GM21723 (cell line): Measurements from ENCODE around the gene SLC28A1.
"Not testable (repeated sequence)": the region's sequence is repeated elsewhere in the genome, so short reads cannot be mapped to it uniquely, and the experiment has no call there.

Experiments
- ATAC-seq: cut with Tn5 transposase; IDR thresholded peaks from one replicate; pipeline ENCODE4 v1.9.1; 2021; ENCODE audit warnings: mild to moderate bottlenecking, moderate library complexity; ENCODE audit not compliant: unreplicated experiment

Gene SLC28A1

GRCh38 chr15:84883916-84884781 lies at the start of gene SLC28A1:
TSS of gene SLC28A1 (plus strand) at chr15:84884662. CDS start at chr15:84887761, 3,099 bp downstream.
- ATAC-seq: no peak

- ATAC-seq: no peak
These were observed 49.5 kb upstream of the SLC28A1 start for GRCh38 chr15:84834969-84835368.

DNA sequence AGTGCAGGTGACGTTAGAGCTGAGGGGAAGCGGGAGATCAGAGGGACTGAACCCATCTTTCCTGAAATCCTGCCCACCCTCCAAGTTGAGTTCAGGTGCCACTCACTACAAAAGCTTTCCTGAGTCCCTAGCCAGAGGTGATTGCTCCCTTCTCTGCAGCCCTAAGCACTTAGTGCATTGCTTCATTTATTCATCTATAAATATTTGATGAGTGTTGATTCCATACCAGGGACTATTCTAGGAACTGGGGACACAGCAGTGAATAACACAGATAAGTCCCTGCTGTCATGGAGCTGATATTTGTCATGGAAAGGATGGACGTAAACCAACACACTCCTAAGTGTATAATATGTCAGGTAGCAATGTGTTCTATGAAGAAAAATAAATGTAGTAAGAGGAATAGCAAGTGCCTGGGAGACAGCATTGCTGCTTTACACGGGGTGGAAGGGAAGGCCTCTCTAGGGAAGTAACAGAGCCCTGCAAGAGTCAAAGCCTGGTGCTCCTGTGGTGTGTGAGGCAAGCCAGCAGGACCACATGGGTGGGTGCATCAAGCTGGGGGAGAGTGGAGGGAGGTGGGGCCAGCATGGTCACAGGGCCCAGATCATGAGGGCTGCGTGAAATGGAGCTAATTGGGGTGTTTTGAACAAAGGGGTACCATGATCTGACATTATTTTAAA lies 48.7 kb upstream of the SLC28A1 start:
- no peak for ATAC-seq

GRCh38 chr15:84836844-84837243 lies 47.6 kb upstream of the SLC28A1 start:
- no peak for ATAC-seq

DNA sequence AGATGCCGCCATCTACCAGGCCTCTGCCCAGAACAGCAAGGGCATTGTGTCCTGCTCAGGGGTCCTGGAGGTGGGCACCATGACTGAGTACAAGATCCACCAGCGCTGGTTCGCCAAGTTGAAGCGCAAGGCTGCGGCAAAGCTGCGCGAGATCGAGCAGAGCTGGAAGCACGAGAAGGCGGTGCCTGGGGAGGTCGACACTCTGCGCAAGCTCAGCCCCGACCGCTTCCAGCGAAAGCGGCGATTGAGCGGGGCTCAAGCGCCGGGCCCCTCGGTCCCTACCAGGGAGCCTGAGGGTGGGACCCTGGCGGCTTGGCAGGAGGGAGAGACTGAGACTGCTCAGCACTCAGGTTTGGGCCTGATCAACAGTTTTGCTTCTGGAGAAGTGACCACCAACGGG lies 44.7 kb upstream of the SLC28A1 start:
- ATAC-seq: no peak

GRCh38 chr15:84840255-84840654 lies 44.2 kb upstream of the SLC28A1 start:
- ATAC-seq: no peak

DNA sequence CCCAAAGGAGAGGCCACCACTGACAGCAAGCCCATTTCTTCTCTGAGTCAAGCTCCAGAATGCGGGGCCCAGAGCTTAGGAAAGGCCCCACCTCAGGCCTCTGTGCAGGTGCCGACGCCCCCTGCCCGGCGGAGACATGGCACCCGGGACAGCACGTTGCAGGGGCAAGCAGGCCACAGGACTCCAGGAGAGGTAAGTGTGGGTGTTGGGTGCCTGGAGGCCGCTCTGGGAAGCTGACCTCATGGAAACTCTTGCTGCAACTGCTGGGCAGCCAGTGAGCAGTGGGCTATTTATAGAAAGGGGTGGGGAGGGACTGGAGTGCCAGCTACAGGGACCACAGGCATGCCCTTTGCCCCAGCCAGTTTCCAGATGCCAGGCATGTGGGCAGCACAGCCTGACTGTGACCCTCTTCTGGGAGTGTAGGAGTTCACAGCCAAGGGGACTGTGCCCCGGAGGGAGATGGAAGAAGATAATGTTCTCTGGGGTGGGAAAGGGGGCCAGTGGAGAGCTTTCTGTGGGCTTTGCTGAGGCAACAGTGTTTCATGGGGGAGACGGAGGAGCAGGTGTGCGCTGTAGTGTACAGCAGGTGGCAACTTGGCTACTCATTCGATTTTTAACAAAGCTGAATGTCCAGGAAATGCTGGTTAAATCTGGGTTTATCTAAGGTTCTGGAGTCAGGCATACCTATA lies 43.6 kb upstream of the SLC28A1 start:
- ATAC-seq: no peak

- no peak for ATAC-seq
These were observed 41.7 kb upstream of the SLC28A1 start for GRCh38 chr15:84842781-84843180.

DNA sequence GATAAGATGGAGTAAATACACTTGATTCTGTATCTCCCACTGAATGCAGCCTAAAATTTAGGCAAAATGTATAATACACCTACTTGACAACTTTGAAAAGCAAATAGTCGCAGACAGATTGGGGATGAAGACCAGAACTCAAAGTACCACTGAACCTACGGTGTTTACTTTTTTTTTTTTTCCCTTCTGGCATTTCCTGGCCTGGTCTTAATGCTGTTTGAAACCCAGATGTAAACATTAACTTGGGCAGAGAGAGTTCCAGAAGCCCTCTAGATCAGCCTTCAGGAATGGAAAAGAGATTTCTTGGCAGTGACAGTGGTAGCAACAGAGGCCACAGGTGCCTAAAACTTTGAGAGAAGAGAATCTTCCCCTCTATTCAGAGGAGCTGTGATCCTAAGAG lies 39.5 kb upstream of the SLC28A1 start:
- no peak for ATAC-seq

- ATAC-seq: not testable (repeated sequence)
These were observed 38.8 kb upstream of the SLC28A1 start for GRCh38 chr15:84845631-84846030.

DNA sequence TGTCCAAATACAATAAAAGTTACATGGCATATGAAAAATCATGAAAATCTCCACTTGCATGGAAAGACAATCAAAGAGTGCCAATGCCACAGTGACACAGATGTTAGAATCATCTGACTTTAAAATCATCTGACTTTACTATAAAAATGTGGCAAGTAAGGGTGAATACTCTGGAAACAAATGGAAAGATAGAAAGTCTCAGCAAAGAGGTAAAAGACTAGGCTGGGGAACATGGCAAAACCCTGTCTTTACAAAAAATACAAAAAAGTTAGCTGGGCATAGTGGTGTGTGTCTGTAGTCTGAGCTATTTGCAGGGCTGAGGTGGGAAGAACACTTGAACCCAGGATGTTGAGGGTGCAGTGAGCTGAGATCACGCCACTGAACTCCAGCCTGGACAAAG lies 38.2 kb upstream of the SLC28A1 start:
- no peak for ATAC-seq

- no peak for ATAC-seq
These were observed 37.1 kb upstream of the SLC28A1 start for GRCh38 chr15:84847382-84847781.

DNA sequence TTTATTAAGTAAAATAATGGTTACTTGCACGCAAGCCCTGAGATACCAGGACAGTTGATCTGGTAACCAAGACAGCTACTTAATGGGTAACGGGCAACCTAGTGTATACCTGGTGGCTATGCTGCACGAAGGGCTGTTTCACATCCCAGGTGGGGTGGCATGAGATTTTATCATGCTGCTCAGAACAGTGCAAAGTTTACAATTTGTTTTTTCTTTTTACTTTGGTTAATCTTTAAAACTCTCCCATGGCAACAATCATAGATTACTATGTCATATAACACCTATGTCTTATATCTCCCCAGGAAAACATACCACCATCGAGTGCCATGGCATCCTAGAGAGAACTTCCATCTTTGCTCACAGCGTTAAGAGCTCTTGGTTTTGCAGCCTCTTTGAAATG lies 32.2 kb upstream of the SLC28A1 start:
- ATAC-seq: no peak

DNA sequence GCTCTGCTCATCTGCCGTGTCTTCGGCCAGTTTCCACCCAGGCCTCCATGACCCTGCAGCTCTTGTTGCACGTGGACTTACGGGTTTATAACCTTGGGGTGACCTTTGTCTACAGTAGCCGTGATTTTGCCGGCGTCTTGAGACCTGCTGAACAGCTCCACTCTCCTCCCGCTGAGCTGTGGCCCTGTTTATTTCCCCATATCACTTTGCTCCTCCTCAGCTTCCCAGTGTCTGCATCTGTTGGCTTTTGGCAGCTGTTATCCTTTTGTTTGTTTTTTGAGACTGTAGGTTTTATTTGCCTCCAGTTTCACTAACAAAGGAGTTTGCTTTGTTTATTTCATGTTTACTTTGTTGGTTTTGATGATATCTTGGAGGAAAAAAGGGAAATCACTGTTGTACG lies 29.3 kb upstream of the SLC28A1 start:
- ATAC-seq: no peak

GRCh38 chr15:84855765-84856164 lies 28.7 kb upstream of the SLC28A1 start:
- no peak for ATAC-seq

DNA sequence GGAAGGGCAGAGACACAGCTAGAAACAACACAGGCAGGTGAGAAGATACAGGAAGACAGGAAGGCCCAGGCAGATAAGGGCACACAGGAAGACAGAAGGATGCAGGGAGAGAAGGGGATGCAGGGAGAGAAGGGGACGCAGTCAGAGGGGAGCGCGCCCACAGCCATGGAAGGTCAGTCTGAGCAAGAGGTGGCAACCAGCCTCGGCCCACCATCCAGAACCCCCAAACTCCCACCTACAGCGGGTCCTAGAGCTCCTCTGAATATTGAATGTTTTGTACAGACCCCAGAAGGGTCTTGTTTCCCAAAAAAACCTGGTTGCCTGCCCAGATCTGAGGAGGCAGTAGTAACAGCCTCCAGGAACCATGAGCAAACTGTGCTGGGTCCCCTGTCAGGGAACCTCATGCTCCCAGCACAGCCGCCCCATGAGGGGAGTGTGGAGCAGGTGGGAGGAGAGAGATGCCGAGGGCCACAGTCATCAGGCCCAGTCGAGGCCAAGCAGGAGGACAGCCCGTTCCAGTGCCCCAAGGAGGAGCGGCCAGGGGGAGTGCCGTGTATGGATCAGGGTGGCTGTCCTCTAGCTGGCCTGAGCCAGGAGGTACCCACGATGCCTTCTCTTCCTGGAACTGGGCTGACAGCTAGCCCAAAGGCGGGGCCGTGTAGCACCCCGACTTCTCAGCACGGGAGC lies 27.6 kb upstream of the SLC28A1 start:
- no peak for ATAC-seq

GRCh38 chr15:84857418-84858004 lies 27.0 kb upstream of the SLC28A1 start:
- ATAC-seq: no peak

DNA sequence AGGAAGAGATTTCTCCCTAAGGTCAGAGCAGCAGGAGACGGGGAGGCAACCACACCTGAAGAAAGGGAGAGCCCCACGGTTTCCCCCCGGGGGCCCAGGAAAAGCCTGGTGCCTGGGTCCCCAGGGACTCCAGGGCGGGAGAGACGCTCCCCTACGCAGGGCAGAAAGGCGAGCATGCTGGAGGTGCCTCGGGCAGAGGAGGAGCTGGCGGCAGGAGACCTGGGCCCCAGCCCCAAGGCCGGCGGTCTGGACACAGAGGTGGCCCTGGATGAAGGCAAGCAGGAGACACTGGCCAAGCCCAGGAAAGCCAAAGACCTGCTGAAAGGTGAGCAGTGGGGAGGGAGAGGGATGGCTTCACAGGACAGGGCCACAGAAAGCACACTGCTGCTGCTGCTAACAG lies 26.2 kb upstream of the SLC28A1 start:
- no peak for ATAC-seq

- ATAC-seq: no peak
These were observed 25.3 kb upstream of the SLC28A1 start for GRCh38 chr15:84859144-84859543.

DNA sequence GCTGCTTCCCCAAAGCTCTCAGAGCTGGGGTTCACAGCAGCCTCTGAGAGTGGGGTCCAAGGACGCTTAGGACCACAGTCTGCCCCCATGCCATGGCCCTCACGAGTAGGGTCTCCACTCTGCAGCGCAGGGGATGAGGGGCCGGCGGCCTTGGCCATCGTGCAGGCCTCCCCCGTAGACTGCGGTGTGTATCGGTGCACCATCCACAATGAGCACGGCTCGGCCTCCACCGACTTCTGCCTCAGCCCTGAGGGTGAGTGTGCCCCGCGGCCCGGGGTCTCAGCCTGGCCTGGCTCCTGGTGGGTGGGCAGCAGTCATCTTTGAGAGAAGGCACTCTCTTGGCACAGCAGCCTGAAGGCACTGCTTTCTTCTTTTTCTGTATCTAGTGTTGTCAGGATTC lies 24.8 kb upstream of the SLC28A1 start:
- ATAC-seq: no peak

- ATAC-seq: no peak
These were observed 22.7 kb upstream of the SLC28A1 start for GRCh38 chr15:84861781-84862180.
